Fibroblast of mammary gland (primary cell): ENCODE measurements around the gene DNAH11.

ENCODE experiments used
- DNase-seq: peaks from one replicate; pipeline ENCODE4 v3.0.0-alpha.2; 2010; ENCODE audit warnings: low read depth
- H3K4me3 ChIP-seq: 2 replicates; pipeline ENCODE4 v1.5.1; 2011; ENCODE audit warnings: low read depth, mild to moderate bottlenecking, low read length, moderate library complexity; ENCODE audit not compliant: control insufficient read depth
- TF ChIP-seq, protein P1 (sequence below): conservative IDR thresholded peaks from 2 replicates; pipeline ENCODE4 v1.5.1; 2011; ENCODE audit warnings: low read depth, low read length, inconsistent platforms; ENCODE audit not compliant: control insufficient read depth, insufficient read depth

Gene DNAH11

GRCh38 chr7:21948887-21949540 lies 406.2 kb downstream of the DNAH11 start:
- DNase-seq = no peak
- no peak overlapping the region for H3K4me3 ChIP-seq
- TF ChIP-seq, protein P1, sequence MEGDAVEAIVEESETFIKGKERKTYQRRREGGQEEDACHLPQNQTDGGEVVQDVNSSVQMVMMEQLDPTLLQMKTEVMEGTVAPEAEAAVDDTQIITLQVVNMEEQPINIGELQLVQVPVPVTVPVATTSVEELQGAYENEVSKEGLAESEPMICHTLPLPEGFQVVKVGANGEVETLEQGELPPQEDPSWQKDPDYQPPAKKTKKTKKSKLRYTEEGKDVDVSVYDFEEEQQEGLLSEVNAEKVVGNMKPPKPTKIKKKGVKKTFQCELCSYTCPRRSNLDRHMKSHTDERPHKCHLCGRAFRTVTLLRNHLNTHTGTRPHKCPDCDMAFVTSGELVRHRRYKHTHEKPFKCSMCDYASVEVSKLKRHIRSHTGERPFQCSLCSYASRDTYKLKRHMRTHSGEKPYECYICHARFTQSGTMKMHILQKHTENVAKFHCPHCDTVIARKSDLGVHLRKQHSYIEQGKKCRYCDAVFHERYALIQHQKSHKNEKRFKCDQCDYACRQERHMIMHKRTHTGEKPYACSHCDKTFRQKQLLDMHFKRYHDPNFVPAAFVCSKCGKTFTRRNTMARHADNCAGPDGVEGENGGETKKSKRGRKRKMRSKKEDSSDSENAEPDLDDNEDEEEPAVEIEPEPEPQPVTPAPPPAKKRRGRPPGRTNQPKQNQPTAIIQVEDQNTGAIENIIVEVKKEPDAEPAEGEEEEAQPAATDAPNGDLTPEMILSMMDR = no peak
